COLO829 (cell line): ENCODE data around the gene CHADL.
A peak's percentile ranks its signal among the peaks of the same experiment; 100 is the strongest.

Experiments used
- DNase-seq: peaks from one replicate; pipeline ENCODE4 v3.0.0; 2012; ENCODE audit warnings: low spot score

CHADL gene

DNA sequence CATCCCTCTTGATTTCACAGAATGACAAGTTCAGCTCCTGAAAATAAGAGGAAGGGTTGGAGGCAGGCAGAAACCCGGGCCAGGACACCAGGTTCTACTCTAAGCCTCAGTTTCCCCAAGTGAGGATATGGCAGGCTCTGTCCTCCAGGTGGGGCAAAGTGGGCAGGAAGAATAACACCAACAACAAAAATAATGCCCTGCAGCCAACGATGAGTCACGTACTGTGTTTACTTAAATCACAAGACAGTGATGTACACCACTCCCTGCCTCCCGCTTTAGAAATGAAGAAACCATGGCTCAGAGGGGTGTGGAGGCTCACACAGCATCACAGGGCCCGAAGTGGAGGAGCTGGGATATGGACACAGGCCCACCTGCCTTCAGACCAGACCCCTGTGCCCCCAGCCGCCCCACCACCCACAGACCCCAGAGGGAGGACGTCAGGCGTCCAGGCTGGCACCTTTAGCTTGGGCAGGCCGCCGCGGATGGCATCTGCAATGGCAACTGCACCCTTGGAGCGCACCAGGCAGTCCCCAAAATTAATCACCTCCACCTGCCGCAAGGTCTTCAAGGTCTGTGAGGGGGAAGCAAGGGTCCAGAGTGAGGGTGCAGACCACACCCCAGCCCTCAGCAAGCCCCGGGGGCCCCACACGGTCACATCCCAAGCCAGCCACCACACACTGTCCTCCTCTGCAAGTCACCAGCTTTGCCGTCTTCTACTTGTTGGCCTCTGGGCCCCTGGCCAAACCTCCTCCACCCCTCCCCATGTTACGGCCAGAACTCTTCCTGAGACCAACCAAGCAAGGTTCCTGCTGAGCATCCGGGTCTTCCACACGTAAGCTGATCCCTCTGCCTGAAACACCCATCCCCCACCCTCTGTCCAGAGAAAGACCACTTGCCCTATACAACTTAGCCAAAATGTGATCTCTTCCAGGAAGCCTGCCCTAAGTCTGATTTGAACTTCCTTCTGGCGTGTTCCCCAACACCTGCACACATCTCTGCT lies 15.8 kb upstream of the CHADL start:
- DNase-seq: peak; percentile 43

GRCh38 chr22:41254230-41254629 lies 13.5 kb upstream of the CHADL start:
- no peak for DNase-seq

GRCh38 chr22:41252365-41252764 lies 11.6 kb upstream of the CHADL start:
- no peak for DNase-seq

- no peak for DNase-seq
Observed at GRCh38 chr22:41250127-41250526, 9.4 kb upstream of the CHADL start.

GRCh38 chr22:41249442-41249841 lies 8.7 kb upstream of the CHADL start:
- DNase-seq: no peak

- no peak for DNase-seq
Observed at GRCh38 chr22:41248758-41249157, 8.0 kb upstream of the CHADL start.

GRCh38 chr22:41248314-41248713 lies 7.6 kb upstream of the CHADL start:
- DNase-seq: no peak

GRCh38 chr22:41247703-41248102 lies 7.0 kb upstream of the CHADL start:
- no peak for DNase-seq

- DNase-seq: no peak
Observed at GRCh38 chr22:41245917-41246499, 5.3 kb upstream of the CHADL start.

- DNase-seq: no peak
Observed at GRCh38 chr22:41243361-41243760, 2.6 kb upstream of the CHADL start.

DNA sequence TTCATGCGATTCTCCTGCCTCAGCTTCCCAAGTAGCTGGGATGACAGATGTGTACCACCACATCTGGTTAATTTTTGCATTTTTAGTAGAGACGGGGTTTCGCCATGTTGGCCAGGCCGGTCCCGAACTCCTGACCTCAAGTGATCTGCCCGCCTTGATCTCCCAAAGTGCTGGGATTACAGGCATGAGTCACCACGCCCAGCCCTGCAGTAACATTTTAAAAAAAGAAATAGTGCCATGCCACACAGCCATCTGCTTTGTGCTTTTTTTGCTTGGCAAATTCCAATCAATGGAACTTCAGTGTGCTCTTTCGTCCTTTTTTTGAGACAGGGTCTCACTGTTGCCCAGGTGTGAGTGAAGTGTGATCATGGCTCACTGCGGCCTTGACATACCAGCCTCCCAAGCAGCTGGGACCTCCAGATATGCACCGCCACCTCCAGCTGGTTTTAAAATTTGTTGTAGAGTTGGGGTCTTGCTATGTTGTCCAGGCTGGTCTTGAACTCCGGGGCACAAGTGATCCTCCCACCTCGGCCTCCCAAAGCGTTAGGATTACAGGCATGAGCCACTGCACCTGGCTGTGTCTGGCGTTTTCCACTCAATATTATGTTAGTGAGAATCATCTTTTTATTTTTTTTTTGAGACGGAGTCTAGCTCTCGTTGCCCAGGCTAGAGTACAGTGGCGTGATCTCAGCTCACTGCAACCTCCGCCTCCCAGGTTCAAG lies 1.8 kb upstream of the CHADL start:
- no peak for DNase-seq

DNA sequence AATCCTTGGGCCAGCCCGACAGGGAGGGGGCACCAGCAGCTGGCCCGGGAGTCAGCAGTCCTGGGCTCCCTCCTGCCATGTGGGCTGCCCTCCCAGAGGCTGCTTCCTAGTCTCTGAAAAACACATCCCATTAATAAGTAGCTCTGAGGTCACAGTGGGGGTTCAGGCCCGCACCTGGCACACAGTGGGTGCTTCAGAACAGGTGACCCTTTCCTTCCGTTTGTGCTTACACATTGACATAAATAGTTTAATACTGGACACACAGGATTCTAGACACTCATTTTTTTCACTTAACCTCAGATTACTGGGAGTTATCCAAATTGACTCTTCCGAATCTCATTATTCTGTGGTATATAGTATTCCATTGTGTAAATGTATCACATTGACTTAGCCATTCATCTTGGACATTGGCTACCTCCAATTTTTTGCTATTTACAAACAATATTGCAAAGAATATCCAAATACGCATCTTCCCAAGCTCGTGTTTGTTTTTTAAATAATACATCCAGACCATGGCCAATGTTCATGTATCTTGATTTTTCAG lies 474 bp upstream of the CHADL start:
- no peak for DNase-seq

DNA sequence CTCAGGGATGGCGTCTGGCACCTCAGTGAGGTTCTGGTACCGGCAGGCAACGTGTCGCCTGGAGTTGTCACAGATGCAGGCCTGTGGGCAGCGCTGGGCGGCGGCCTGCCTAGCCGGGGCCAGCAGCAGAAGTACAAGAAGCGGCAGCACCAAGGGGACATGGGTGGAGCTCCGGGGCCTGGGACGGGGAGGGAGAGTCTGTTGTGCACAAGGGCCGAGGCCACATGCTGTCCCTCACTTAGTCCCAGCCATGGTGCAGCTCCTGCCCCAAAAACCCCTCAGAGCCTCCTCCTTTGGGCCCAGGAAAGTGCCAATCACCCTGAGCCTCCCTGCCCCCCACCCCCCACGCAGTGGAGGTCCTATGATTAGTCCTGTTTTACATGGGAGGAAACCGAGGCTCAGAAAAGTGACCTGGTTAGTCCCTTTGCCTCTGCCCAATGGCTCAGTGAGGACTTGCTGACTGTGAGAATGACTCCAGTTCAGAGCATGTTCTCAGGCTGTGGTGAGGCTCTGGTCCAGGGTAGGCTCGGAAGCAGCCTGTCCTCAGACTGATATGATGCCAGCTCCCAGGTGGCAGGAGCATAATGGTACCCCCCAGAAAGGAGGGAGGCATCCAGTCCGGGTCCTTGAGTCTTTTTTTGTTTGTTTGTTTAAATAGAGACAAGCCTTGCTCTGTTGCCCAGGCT lies 1.1 kb downstream of the CHADL start:
- DNase-seq: no peak

DNA sequence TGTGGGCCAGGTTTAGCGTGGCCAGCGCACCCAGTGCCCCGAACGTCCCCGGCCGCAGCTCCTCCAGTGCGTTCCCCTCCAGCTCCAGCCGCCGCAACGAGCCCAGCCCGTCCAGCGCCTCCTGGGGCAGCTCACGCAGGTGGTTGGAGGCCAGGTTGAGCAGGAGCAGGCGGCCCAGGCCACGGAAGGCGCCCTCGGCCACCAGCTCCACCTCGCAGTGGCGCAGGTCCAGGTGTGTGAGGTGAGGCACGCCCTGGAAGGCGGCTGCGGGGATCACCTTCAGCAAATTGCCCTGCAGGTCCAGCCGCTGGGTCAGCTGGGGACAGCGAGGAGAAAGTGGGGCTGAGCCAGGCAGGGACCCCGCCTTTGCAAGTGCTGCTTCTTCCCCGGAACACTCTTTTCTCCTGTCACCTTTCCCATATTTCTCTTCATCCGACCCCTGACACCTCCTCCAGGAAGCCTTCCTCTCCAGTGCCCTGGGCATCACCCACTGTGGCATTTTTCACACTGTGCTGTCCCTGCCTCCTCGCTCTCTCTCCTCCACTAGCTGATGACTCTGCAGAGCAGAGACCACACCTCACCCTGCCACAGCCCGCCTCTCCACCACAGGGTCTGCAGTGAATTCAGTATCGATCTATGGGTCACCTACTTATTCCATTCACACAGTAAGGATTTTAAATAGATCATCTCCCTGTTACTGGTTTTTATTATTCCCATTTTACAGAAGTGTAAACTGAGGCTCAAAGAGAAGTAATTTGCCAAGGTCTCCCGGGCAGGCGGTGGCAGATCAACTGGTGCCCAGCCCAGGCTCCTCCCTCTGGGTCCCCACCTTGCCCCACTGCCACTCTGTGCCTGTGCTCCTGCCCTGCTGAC lies 1.9 kb downstream of the CHADL start:
- no peak for DNase-seq

DNA sequence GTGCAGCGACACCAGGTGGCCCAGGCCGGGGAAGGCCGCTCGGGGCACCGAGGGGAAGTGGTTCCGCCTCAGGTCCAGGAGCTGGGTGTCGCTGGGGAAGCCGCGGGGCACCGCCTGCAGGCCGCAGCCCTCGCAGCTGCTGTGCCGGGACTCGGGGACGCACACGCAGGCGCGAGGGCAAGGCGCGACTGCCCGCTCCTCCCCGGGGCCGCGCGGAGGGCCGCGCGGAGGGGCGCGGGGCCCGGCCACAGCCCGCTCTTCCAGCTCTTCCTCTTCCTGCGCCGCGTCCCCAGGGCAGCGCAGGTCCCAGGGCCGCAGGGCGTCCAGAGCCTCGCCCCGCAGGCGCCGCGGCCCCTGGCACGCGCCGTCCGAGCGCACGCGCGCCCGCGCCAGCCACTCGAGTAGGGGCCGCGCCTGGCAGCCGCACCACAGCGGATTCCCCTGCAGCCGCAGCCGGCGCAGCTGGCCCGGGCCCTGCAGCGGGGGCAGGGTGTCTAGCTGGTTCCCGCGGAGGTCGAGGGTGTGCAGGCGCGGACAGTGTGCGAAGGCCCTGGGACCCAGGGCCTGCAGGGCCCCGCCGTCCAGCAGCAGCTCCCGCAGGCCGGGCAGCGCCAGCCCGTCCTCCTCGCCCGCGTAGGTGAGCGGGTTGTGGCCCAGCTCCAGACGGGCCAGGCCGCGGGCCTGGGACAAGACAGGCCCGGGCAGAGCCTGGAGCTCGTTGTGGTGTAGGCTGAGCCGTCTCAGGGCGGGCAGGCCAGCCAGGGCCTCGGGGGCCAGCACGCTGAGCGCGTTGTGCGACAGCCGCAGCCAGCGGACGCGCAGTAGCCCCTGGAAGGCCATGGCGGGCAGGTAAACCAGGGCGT lies 2.8 kb downstream of the CHADL start:
- DNase-seq: no peak

DNA sequence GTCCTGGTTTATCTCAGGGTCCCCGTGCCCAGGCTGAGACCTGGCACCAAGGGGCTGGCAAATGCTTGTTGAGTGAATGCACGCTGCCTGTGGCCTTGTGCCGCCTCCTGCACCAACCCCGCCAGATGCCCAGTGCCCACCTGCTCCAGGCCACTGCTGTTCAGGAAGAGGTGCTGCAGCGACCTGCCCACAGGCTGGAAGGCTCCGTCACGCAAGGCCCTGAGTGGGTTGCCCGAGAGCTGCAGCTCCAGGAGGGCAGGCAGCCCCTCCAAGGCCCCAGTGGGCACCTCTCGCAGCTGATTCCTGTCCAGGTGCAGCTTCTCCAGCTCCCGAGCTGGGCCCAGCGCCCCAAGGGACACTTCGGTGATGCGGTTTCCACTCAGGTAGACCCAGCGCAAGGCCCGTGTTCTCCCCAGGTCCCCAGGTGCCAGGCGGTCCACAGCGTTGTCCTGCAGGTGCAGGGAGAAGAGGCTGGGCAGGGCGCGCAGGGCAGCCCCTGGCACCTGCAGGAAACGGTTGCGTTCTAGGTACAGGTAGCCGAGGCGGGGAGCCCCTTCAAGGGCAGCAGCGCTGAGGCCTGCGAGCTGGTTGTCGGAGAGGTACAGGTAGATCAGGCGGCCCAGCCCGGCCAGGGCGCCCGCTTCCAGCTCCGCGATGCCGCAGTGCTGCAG lies 3.6 kb downstream of the CHADL start:
- DNase-seq: no peak

- no peak for DNase-seq
Observed at GRCh38 chr22:41234815-41235695, 5.7 kb downstream of the CHADL start.

DNA sequence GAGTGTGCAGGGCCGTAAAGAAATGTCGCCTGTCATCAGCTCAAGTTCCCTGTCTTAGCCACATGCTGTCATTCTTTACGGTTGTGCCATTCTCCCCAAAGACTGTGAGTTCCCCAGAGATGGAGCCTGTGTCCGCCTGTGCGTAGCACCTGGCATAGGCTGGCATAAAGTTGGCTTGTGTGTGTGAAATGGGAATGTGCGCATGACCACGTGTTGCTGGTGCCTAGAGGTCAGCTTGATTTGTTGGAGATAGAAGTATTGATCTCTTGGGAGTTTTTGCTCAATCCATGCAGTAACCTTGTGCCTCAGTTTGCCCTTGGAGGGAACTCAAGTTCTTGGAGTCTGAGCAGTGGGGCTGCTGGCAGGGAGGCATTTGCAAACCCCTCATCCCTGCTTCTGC lies 9.4 kb downstream of the CHADL start:
- DNase-seq: no peak
